Activated effector memory CD4-positive, alpha-beta T cell treated with Interleukin-2 at 50 U/mL for 16 hours (primary cell): ENCODE measurements around the gene CYP27C1.
"Not testable (repeated sequence)": the region's sequence is repeated elsewhere in the genome, so short reads cannot be mapped to it uniquely, and the experiment has no call there.

Experiments used
- DNase-seq: peaks from one replicate; pipeline ENCODE4 v3.0.0-alpha.2; 2020

Gene CYP27C1, protein sequence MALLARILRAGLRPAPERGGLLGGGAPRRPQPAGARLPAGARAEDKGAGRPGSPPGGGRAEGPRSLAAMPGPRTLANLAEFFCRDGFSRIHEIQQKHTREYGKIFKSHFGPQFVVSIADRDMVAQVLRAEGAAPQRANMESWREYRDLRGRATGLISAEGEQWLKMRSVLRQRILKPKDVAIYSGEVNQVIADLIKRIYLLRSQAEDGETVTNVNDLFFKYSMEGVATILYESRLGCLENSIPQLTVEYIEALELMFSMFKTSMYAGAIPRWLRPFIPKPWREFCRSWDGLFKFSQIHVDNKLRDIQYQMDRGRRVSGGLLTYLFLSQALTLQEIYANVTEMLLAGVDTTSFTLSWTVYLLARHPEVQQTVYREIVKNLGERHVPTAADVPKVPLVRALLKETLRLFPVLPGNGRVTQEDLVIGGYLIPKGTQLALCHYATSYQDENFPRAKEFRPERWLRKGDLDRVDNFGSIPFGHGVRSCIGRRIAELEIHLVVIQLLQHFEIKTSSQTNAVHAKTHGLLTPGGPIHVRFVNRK

GRCh38 chr2:127220102-127220767, at the start of gene CYP27C1:
CYP27C1 (minus strand) TSS chr2:127220299; CDS start chr2:127220270, 29 bp downstream.
- DNase-seq = no peak

DNA sequence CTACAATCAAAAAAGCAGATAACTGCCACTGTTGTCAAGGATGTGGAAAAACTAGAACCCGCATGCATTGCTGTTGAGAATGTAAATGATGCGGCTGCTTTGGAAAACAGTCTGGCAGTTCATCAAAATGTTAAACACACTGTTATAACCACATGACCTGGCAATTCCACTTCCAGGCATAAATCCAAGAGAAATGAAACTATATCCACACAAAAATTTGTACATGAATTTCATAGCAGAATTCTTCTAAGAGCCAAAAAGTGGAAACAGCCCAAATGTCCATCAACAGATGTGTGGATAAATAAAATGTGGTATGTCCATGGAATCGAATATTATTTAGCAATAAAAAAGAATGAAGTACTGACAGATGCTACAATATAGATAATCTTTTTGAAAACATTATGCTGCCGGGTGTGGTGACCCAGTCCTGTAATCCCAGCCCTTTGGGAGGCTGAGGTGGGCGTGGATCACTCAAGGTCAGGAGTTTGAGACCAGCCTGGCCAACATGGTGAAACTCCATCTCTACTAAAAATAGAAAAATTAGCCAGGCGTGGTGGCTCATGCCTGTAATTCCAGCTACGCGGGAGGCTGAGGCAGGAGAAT, 41.8 kb upstream of the CYP27C1 start:
- DNase-seq = no peak

- no peak for DNase-seq
These were observed 39.3 kb upstream of the CYP27C1 start for GRCh38 chr2:127259355-127259754.

- no peak for DNase-seq
These were observed 36.8 kb upstream of the CYP27C1 start for GRCh38 chr2:127256866-127257265.

GRCh38 chr2:127256381-127256780, 36.3 kb upstream of the CYP27C1 start:
- DNase-seq = no peak

DNA sequence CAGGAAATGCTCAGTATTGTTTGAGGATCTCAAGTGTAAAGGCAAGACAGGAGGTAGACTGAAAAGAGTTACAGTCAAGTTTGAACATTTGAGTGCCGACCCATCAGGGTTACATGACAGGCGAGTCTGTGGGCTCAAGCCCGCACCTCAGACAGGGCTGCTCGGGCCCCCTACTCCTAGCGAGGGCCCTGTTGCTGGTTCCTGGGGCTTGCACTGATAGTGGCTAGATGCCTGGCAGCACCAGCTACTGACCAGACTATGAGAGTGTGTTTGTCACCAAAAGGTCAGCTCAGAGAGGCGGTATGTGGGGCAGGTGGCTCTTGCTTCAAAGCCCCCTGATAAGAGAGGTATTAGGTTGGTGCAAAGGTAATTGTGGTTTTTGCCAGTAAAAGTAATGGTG, 35.6 kb upstream of the CYP27C1 start:
- DNase-seq = no peak

DNA sequence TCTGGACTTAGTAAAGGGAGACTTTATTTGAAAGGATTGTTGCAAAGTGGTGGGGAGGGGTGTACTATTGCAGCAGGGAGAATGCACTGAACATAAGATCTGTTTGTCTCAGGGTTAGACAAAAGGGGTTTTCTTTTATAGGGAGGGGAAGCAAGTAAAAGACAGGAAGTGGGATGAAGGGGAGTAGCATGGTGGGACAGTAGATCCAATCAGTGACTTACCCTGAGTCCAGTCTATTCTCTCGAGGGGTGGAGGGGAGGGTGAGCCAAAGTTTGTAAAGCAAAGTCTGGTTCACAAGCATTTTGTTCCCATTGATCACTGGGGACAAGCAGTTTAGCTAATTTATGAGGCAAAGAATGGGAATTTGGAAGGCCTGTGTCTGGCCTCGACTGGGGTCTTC, 35.0 kb upstream of the CYP27C1 start:
- no peak for DNase-seq

DNA sequence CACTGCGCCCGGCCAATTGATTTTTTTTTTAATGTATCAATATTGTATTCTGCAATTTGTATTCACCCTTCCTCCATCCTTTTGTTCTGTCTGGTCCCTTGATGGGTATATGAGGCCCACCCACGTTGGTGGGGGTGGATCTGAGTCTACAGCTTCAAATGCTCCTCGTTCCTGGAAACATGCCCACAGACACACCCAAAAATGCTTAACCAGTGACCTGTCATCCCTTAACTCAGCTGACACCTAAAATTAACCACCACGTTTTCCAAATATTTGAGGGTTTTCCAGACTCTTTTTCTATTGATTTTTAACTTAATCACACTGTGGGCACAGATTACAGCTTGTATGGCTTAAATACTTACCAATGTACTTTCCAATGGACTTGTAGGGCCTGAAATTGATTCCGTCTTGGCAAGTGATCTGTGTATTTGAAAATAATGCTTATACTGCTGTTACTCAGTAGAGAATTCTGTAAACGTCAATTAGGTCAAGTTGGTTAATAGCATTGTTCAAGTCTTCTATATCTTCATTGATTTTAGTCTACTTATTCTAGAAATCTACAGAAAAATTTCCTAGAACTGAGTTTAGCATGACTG, 34.4 kb upstream of the CYP27C1 start:
- no peak for DNase-seq

DNA sequence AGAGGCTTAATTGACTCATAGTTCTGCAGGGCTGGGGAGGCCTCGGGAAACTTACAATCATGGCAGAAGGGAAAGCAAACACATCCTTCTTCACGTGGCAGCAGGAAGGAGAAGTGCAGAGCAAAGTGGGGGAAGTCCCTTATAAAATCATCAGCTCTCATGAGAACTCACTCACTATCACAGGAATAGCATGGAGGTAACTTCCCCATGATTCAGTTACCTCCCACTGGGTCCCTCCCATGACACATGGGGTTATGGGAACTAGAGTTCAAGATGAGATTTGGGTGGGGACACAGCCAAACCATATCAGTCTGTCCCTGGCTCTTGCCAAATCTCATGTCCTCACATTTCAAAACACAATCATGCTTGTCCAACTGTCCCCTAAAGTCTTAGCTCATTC, 21.1 kb upstream of the CYP27C1 start:
- not testable (repeated sequence) for DNase-seq

DNA sequence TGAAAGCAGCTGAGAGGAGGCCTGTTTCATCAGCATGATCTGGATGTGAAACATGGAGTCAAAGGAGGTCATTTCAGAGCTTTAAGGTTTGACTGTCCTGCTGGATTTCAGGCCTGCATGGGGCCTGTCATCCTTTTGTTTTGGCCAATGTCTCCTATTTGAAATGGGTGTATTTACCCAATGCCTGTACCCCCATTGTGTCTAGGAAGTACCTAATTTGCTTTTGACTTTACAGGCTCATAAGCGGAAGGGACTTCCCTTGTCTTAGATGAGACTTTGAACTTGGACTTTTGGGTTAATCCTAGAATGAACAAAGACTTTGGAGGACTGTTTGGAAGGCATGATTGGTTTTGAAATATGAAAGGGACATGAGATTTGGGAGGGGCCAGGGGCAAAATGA, 19.3 kb upstream of the CYP27C1 start:
- DNase-seq = no peak

DNA sequence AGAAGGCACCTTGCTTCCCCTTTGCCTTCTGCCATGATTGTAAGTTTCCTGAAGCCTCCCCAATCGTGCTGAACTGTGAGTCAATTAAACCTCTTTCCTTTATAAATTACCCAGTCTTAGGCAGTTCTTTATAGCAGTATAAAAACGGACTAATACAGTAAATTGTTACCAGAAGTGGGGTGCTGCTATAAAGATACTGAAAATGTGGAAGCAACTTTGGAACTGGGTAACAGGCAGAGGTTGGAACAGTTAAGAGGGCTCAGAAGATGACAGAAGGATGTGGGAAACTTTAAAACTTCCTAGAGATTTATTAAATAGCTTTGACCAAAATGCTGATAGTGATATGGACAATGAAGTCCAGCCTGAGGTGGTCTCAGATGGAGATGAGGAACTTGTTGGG, 17.7 kb upstream of the CYP27C1 start:
- not testable (repeated sequence) for DNase-seq

DNA sequence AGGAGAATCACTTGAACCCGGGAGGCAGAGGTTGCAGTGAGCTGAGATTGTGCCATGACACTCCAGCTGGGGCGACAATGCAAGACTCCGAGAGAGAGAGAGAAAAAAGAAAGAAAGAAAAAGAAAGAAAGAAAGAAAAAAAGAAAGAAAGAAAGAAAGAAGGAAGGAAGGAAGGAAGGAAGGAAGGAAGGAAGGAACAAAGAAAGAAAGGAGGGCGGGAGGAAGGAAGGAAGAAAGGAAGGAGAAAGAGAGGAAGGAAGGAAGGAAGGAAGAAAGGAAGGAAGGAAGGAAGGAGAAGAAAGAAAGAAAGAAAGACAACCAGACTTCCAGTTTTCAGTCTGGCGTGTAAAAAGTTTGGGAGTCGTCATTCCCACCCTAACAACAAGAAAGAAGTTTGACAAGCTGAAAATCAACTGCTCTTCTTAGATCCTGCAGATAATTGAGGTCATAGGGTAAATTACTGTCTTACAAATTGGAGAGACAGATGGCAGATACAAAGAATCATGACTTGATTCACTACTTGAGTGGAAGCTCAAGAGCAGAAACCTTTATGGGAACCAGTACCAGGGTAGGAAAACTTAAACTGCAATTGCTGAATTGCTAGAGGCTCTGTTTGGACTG, 15.1 kb upstream of the CYP27C1 start:
- no peak for DNase-seq

- DNase-seq = no peak
These were observed 13.6 kb upstream of the CYP27C1 start for GRCh38 chr2:127233710-127234109.

DNA sequence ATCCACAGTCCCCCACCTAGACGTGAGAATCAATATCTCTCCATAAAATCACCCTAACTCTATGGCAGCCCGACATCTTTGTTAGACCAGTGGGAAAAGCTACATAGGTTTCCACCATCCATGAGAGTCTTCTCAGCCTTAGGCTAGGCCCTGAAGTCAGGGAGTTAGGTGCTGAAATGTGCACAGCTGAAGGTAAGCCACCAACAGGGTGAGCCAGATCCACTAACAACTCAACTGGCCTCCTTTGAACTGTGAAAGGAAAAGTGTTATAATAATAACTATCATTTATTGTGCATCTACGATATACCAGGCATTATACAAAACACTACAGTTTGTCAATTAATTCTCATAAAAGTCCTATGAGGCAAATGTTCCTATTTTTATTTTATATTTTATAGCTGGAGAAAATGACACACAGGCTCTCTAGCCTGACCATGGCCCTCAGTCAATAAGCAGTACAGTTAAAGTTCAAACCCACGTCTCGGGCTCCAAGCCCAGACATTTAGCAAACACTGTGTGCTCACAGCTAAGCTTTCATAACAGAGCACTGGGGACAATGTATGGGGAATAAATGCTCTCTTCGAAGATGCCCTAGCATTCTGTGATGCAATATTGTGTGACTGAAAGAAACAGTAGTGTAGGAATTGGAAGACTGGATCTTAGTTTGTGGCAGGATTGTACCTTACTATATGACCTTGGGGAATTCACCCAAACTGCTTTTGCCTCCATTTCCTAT, 11.2 kb upstream of the CYP27C1 start:
- no peak for DNase-seq

- no peak for DNase-seq
These were observed 9.5 kb upstream of the CYP27C1 start for GRCh38 chr2:127229555-127229954.

DNA sequence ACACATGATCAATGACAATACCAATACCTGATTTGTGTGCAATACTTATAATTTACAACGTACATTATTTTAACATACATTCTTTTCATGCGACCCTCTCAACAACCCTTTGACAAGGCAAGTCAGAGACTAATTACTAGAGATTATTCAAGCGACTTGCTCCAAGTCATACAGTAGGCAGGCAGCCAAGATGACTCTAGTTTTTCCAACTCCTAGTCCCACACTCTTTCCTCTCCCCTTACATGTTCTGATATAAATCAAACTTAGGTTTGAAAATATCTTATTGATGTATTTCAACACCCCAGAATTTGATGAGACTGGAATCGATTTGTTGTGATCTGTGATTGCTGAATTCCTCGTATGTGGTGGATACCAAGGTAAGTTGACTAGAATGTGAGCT, 8.0 kb upstream of the CYP27C1 start:
- no peak for DNase-seq

DNA sequence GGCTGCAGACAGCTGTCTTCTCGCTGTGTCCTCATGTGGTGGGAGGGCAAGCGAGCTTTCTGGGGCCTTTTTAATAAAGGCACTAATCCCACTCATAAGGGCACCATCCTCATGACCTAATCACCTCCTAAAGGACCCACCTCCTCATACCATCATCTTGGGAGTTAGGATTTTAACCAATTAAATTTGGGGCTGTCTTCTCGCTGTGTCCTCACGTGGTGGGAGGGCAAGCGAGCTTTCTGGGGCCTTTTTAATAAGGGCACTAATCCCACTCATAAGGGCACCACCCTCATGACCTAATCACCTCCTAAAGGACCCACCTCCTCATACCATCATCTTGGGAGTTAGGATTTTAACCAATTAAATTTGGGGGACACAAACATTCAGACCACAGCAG, 7.2 kb upstream of the CYP27C1 start:
- DNase-seq = not testable (repeated sequence)

DNA sequence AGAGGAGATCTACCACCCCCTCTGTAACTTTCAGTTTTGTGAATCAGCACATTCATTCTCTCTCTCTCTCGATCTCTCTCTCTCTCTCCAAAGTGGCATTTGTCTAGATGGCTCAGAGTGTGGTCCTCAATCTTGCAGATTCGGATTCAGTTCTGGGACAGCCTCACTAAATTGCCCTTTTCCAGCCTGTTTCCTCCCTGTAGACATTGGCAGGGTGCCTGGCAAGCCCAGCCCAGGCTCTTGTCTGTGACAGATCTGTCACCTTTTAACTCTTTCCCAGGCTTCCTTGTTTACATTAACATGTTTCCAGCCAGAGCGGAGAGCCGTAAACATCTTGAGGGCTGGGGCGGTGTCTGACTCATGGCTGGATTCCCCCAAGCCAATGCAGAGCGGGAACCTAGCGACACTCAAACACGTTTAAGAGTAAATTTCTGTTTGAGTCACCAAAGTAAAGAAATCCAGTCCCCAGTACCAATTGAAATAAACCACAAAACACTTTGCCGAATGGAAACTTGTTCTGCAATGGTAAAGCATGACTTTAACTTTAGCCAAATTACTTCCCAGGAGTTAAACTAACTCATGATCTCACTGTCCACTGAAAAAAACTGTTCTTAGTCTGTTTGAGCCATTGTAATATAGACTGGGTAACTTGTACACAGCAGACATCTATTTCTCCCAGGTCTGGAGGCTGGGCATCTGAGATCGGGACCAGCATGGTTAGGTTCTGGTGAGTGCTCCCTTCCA, 6.6 kb upstream of the CYP27C1 start:
- no peak for DNase-seq

- DNase-seq = no peak
These were observed 6.0 kb upstream of the CYP27C1 start for GRCh38 chr2:127226132-127226519.

DNA sequence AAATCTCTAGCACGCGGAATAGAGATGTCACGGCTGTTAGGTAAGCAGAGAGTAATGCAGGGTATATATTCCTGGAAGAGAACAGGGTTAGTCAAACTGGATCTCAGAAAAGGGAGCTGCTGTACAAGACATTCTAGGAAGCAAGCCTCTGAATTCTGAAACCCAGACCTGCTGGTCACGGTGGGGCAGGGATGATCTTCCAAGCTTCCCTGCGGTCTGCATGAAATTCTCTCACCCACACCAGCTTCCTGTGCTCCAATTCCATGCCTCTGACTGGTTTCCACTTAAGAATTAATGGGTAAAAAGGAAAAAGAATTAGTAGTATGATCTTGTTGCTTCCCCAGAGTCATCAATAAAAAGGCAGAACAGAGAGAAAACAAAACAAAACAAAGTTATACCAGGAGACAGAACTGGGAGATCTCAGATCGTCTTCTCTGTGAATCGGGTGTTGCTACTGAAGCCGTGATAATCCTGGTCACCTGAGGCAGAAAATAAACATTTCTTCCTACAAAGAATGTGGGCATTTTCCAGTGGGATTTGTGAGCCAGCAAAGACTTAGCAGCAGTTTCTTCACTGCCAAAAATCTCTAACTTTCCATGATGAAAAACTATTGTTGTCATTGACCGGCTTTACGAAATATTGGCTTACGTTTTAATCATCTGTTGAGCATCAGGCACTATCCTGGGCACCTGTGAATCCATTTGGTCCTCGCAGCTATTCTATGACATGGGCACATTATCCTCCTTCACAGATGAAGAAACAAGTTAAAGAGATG, 5.3 kb upstream of the CYP27C1 start:
- DNase-seq = no peak

- DNase-seq = not testable (repeated sequence)
These were observed 4.0 kb upstream of the CYP27C1 start for GRCh38 chr2:127224135-127224534.
